ENCODE measurements around the gene DZIP1. TPM values are rescaled to one million over a fixed set of nuclear protein-coding genes. Genes with fewer than 3 reads are reported as not detected.

Gene DZIP1
- total RNA-seq, 5 donors from 2014 or later (not counting 1 experiment from before 2014, with no cell fraction given) = 0.10 to 0.19 (median 0.12) TPM; not detected in 2

Other genes starting within 250 kb of the DZIP1 start
- under 1 TPM in 1 of 5 donors, not detected in 4; 0.32 TPM for gene CLDN10, start 92.0 kb downstream of the DZIP1 start, total RNA-seq
- 10 to 100 TPM; 16.6 to 21.3 (median 19.8) TPM for gene DNAJC3, start 32.4 kb upstream of the DZIP1 start, total RNA-seq

Measured in T-cell (primary cell).